Astrocyte (in vitro differentiated cells and primary cell): ENCODE results near the gene B4GALT5.

Experiments used
- EZH2 ChIP-seq: IDR thresholded peaks from 2 replicates; pipeline ENCODE4 v1.6.1; 2012; ENCODE audit warnings: mild to moderate bottlenecking, low read length, inconsistent platforms; ENCODE audit not compliant: insufficient read depth
- TF ChIP-seq, protein P1 (sequence below): IDR thresholded peaks from 2 replicates; pipeline ENCODE4 v1.5.1; 2011; ENCODE audit warnings: low read depth, mild to moderate bottlenecking, inconsistent platforms, low read length, moderate library complexity; ENCODE audit not compliant: insufficient read depth

DNA sequence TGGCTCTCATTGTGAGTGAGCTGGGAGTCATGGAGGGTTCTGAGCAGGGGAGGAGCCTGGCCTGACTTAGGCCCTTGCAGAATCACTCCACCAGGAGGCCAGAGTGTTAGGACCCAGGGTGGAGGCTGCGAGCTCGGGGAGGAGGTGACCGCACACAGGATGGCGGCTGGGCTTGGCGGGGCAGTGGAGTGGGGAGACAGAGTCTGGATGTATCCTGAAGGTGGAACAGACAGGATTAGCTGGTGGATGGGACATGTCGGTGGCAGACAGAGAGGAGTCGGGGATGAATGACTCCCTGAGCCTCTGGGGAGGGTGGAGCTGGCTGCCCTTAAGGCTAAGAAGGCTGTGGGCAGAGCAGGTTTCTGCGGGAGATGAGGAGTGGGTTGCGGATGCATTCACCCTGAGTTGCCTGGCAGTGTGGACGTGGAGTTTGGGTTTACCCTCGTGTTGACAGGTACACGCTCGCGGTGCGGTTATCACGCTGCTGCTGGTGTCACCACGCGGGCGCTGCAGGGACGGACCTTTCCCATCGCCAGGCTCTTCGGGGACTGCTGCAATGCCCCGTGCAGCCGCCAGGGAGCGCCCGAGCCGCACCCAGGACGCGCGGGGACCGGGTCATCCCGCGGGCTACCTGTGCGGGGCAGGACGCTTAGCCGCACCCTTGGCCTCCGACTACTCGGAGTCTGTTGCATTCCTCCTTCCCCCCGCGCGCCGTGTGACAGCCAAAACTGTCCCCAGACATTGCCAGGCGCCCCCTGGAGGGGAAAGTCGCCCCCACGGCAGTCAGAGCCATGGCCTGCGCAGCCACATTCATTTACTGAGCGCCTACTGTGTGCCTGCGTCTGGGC, 102.8 kb downstream of the B4GALT5 start:
- TF ChIP-seq, protein P1, sequence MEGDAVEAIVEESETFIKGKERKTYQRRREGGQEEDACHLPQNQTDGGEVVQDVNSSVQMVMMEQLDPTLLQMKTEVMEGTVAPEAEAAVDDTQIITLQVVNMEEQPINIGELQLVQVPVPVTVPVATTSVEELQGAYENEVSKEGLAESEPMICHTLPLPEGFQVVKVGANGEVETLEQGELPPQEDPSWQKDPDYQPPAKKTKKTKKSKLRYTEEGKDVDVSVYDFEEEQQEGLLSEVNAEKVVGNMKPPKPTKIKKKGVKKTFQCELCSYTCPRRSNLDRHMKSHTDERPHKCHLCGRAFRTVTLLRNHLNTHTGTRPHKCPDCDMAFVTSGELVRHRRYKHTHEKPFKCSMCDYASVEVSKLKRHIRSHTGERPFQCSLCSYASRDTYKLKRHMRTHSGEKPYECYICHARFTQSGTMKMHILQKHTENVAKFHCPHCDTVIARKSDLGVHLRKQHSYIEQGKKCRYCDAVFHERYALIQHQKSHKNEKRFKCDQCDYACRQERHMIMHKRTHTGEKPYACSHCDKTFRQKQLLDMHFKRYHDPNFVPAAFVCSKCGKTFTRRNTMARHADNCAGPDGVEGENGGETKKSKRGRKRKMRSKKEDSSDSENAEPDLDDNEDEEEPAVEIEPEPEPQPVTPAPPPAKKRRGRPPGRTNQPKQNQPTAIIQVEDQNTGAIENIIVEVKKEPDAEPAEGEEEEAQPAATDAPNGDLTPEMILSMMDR = peak; percentile 63
- no peak for TF ChIP-seq EZH2
